DMS 273 treated with DMSO at 0.1 percent for 48 hours (cell line): Measurements from ENCODE around the gene RAB1B.
"Not testable (repeated sequence)": the region's sequence is repeated elsewhere in the genome, so short reads cannot be mapped to it uniquely, and the experiment has no call there.

ENCODE experiments used
- DNase-seq: peaks from one replicate; lab custom pipeline; 2025; lab: John Stamatoyannopoulos, UW

RAB1B gene

GRCh38 chr11:66309475-66309874 lies 41.0 kb downstream of the RAB1B start:
- no peak for DNase-seq

GRCh38 chr11:66310324-66310723 lies 41.9 kb downstream of the RAB1B start:
- DNase-seq = no peak

- not testable (repeated sequence) for DNase-seq
These were observed 42.5 kb downstream of the RAB1B start for GRCh38 chr11:66310803-66311440.

- no peak for DNase-seq
These were observed 43.1 kb downstream of the RAB1B start for GRCh38 chr11:66311470-66311964.

GRCh38 chr11:66311965-66312548 lies 43.6 kb downstream of the RAB1B start:
- peak; percentile 82 for DNase-seq

- peak; percentile 92 for DNase-seq
These were observed 44.3 kb downstream of the RAB1B start for GRCh38 chr11:66312549-66313320.

GRCh38 chr11:66313321-66314185 lies 45.1 kb downstream of the RAB1B start:
- DNase-seq = no peak

GRCh38 chr11:66314186-66314501 lies 45.7 kb downstream of the RAB1B start:
- no peak for DNase-seq

- DNase-seq = no peak
These were observed 46.4 kb downstream of the RAB1B start for GRCh38 chr11:66314561-66315497.

GRCh38 chr11:66315498-66315885 lies 47.1 kb downstream of the RAB1B start:
- no peak for DNase-seq

GRCh38 chr11:66315921-66316811 lies 47.7 kb downstream of the RAB1B start:
- no peak for DNase-seq

GRCh38 chr11:66316849-66317251 lies 48.4 kb downstream of the RAB1B start, which contains the start of gene CD248:
TSS of gene CD248 (minus strand) at chr11:66317044. CDS start at chr11:66317027, 17 bp downstream.
- no peak for DNase-seq

GRCh38 chr11:66317322-66317722 lies 48.9 kb downstream of the RAB1B start:
- no peak for DNase-seq

- no peak for DNase-seq
These were observed 49.5 kb downstream of the RAB1B start for GRCh38 chr11:66317723-66318599.

GRCh38 chr11:66318600-66318970 lies 50.1 kb downstream of the RAB1B start:
- DNase-seq = no peak

GRCh38 chr11:66320289-66320688 lies 51.9 kb downstream of the RAB1B start:
- DNase-seq = not testable (repeated sequence)

- not testable (repeated sequence) for DNase-seq
These were observed 52.3 kb downstream of the RAB1B start for GRCh38 chr11:66320748-66321147.

GRCh38 chr11:66321606-66322005 lies 53.2 kb downstream of the RAB1B start:
- no peak for DNase-seq
